Anterior cingulate cortex (tissue), 58 donors: ENCODE measurements around the gene MOB3A.
"Not testable (repeated sequence)": the region's sequence is repeated elsewhere in the genome, so short reads cannot be mapped to it uniquely, and the experiment has no call there.

Experiments
- DNase-seq, 58 donors: peaks; one replicate each; lab custom pipeline; 2025; lab: John Stamatoyannopoulos, UW

MOB3A gene

DNA sequence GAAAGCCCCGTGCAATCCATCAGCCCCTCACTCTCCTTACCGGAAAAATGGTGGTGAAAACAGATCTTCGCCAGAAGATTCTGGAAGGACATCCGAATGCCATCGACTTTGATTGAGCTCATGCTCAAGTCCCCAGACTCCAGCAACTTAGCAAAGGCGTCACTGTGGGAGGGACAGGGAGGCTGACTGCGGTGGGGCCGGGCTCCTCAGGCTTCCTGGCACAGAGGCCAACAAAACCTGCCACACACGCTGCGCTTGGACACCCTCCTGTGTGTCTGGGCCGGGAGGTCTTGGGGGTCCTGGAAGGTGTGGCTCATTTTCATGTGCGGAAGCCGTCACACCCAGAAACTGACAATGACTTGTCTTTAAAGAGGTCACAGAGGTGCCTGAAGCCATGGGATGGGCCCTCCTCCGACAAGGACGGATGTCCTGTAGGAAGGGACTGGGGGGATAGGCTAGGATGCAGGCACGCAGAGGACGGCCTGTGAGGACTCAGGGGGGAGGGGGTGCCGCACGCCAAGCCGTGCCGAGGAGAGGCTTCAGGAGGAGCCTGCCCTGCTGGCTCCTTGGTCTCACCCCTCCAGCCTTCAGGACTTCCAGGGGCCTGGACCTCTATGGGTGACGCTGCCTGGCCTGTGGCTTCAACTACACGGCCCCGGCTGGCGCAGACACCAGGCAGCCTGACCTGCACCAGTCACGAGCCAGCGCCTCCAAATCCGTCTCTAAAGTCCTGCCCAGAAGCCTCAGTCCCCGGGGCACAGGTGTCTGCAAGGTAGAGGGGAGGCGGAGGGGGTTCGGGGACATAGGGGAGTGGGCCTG, 13.1 kb upstream of the MOB3A start:
- DNase-seq, result no peak

DNA sequence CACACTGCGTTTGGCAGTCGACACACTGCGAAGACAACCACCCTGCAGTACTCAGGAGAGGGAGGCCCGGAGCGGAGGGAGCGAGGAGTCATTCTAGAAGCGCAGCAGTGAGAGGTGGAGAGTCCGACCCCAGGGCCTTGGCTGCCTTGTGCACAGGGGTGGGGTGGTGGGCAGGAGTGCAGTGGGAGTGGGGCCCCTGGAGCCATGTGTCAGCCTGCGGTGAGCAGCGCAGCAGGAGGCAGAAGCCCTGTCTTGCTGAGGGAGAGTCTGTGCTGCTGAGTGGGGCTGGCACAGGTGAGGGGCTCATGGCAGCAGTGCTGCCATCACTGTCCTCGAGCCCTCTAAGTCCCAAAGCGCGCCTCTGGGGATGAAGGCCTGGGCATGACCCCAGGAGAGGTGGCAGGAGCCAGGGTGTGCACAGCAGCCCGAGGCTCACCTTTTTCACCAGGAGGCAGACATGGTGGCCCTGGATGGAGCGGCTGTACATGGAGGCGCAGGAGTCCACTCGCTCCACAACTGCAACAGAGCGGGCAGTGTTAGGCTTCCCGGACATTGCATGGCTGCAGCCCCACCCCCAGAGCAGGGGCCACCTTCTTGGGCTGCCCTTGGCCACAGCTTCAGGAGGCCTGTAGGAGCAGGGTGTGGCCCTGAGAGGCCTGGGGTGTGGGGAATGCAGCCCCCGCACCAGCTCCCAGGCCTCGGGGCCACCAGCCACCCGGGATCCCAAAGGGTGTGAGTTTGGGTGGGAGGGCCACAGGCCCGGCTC, 12.3 kb upstream of the MOB3A start:
- no peak for DNase-seq

DNA sequence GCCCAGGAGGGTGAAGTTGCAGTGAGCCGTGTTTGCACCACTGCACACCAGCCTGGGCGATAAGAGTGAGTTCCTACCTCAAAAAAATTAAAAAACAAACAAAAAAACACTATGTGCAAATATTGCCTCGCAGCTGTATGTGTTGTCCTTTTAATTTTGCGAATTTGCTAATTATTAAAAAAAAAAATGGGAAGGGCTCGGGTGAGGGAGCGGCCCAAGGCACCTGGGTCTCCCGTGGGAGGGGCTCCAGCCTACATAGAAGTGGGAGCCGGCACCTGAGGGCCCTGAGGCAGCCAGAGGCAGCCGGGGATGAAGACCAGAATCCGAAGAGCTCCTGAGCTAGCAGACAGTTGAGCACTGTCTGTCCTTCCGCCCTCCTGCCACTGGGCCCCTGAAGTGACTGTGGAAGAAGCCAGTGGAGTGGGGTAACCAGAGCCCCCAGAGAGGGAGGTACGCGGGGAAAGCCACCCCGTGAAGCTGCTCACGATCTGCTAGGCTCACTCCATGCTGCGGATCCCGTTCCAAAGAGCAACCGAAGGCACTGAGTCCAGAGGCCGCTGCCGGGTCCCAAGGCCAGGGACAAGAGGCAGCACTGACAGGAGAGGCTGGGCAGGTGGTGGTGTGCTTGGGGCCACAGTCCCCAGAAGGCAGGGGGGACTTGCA, 7.0 kb upstream of the MOB3A start:
- DNase-seq, result no peak

DNA sequence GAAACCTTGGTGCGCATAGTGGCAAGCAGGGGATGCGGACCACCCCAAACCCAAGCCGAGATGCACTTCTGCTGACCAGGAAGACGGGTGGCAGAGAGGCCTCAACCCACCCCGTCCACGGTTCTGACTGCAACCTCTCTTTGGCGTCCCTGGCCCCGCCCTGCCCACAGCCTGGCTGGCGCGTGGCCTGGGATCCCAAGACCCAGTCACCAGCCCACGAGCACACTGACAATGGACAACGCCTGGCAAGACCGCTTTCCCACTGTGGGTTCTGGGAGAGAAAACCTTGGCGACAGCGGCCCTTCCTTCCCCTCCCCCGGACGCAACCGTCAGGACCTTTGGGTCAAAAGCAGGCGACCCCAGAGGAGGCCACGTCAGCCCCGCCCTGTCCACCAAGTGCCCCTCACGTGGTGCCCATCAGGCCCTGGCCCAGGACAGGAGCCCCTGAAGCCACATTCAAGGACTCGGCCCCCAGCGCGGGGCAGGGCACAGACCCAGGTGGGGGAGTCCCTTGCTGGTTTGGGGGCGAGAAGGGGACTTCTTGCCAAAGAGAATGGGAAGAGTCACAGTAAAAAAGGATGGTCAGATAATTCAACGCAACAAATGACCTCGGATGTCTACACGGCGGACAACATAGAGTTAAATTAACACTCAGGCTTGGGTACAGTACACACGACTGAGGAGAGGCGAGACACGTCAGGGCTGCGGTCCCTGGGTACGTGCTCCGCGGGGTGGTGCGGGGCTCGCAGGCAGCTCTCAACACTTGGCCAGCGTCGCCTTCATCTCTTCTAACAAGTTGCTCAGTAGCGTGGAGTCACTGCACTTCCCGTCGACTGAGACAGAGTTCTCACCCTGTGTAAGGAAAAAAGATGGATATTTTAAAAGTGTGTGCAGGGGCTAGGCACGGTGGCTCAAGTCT, 5.5 kb upstream of the MOB3A start:
- peak in 30 of 58 donors; percentile 10 to 78 (median 48) for DNase-seq

DNA sequence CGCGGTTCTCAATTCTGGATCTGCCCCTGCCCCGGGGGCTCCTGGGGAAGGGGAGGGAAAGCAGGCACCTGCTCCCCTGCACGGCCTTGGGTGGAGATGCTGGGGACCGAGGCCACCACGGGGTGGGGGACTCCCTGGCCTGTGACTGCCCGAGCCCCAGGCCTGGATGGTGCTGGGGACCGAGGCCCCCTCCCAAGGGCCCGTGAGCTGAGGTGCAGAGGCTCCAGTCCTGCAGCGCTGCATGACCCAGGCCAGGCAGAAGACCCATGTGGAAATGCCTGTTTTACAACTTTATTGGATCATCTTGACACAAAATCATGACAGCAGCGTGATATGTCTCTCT, 4.6 kb upstream of the MOB3A start:
- DNase-seq, result no peak

DNA sequence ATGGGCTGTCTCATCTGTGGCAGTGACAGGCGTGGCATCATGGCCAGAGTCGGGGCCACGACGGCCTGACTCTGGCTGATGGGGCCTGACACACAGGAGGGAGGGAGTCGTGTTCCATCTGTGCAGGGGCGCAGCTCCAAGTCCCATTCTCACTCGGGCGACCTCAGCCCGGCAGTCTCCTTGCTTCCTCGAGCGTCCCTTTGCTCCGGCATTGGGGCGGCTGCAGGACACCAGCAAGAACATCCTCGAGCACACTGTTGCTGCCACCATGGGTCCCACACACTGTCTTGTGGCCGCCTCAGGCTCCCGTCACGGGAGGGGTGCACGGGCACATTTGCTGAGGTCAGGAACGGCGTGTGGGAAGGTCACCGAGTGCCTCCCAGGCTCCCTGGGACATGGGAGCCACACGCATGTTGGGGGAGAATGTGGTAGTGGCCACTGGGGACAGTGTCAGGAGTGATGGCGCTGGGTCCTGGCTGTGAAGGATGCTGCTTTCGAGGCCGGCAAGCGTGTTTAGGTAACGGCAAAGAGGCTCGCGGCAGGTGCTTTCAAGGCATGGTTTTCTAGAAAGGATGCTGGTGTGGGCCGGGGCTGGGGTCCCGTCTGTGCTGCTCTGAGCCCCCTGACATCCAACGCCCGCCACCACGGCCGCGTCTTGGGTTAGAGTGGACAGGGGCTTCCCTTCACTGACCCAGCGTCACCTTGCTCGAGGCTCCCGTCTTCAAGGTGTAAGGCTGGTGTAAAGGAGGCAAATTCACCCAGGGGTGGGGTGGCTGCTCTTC, 4.0 kb upstream of the MOB3A start:
- no peak for DNase-seq

DNA sequence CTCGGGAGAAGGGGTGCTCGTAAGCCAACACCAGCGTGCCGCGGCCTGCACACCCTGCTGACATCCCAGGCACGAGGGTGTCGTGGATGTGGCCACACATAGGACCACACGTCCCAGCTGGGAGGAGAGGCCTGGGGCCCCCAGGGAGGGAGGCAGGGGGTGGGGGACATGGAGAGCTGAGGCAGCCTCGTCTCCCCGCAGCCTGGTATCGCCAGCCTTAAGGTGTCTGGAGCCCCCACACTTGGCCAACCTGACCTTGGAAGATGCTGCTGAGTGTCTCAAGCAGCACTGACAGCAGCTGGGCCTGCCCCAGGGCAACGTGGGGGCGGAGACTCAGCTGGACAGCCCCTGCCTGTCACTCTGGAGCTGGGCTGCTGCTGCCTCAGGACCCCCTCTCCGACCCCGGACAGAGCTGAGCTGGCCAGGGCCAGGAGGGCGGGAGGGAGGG, 3.0 kb upstream of the MOB3A start:
- no peak for DNase-seq

DNA sequence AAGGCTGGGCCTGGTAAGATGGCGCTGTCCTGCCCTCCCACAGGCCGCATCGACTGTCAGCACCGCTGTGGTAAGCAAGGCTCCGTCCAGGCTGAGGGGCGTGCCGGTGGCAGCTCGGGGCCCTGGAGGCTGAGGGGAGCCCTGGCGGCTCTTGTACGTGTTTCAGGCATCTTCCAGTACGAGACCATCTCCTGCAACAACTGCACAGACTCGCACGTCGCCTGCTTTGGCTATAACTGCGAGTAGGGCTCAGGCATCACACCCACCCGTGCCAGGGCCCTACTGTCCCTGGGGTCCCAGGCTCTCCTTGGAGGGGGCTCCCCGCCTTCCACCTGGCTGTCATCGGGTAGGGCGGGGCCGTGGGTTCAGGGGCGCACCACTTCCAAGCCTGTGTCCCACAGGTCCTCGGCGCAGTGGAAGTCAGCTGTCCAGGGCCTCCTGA, 1.8 kb upstream of the MOB3A start:
- no peak for DNase-seq

DNA sequence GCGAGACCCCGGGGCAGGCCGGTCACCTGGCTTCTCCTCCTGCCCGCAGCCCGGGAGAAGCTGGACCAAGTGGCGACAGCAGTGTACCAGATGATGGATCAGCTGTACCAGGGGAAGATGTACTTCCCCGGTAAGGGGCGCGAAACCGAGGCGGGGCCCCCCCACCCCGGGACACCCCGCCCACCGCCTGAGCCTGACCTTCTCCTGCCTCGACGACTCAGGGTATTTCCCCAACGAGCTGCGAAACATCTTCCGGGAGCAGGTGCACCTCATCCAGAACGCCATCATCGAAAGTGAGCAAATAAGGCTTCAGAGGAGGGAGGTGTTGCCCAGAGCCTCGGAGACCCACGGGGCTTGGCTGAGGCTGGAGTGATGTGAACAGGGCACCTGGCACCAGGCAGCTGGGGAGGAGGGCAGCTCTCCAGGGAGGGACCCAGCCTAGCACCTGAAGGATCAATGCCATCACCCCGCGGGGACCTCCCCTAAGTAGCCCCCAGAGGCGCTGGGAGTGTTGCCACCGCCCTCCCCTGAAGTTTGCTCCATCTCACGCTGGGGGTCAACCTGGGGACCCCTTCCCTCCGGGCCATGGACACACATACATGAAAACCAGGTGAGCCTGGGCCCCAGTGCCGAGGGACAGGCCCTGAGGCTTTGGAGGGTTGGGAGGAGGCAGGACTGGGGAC, 1.2 kb upstream of the MOB3A start:
- peak in 1 of 58 donors; percentile 45 for DNase-seq

DNA sequence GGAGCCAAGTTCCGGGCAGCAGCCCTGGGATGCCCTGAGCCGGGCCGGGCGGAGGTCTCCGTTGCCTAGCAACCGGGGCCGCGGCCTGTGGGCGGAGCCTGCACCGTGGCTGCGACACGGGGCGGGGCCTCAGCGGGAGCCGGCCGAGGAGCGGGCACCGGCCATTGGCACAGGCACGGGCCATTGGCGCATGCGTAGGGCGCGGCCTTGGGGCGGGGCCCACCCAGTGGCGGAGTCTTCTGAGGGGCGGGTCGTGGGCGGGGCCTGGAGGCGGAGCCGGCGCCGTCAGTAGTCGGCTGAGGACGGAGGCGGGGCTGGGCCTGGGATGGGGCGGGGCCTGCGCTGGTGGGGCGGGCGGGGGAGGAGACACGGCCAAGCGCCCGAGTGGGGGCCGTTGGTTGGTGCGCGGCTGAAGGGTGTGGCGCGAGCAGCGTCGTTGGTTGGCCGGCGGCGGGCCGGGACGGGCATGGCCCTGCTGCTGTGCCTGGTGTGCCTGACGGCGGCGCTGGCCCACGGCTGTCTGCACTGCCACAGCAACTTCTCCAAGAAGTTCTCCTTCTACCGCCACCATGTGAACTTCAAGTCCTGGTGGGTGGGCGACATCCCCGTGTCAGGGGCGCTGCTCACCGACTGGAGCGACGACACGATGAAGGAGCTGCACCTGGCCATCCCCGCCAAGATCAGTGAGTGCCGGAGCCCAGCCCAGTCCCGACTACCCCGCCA, 515 bp upstream of the MOB3A start, which contains the start of gene IZUMO4:
Gene IZUMO4 (plus strand): TSS at position 436 of the 723 bp plus-strand sequence. CDS start 31 bp downstream, at position 467.
- DNase-seq, result peak; percentile 79 to 100 (median 99)

DNA sequence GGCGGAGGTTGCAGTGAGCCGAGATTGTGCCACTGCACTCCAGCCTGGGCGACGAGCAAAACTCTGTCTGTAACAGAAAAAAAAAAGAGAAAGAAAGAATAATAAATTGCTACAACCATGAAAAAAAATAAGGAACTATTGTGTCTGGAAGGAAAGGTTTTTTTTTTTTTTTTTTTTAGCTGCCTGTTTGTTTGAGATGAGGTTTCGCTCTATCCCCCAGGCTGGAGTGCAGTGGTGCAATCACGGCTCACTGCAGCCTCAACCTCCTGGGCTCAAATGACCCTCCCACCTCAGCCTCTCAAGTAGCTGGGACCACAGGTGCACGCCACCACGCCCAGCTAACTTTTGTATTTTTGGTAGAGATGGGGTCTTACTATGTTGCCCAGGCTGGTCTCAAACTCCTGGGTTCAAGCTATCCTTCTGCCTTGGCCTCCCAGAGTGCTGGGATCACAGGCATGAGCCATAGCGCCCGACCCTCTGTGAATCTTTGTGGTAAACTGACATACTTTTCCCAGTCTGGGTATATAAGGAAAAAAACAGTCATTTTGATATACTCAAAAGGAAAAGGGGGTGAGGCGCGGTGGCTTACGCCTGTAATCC, 4.1 kb downstream of the MOB3A start:
- DNase-seq, result not testable (repeated sequence)

DNA sequence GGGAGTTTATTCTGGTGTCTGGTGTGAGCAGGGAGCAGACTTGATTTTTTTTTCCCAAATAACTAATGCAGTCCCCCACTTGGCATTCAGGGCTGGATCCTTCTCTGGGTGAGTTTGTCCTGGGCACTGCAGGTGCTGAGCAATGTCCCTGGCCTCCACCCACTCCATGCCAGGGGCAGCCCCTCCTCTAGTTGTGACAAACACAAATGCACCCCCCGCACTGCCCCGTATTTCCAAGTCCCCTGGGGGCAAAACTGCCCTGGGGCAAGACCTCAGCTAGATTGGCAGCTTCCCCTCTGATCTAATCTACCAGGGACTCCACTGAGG, 6.4 kb downstream of the MOB3A start:
- no peak for DNase-seq

DNA sequence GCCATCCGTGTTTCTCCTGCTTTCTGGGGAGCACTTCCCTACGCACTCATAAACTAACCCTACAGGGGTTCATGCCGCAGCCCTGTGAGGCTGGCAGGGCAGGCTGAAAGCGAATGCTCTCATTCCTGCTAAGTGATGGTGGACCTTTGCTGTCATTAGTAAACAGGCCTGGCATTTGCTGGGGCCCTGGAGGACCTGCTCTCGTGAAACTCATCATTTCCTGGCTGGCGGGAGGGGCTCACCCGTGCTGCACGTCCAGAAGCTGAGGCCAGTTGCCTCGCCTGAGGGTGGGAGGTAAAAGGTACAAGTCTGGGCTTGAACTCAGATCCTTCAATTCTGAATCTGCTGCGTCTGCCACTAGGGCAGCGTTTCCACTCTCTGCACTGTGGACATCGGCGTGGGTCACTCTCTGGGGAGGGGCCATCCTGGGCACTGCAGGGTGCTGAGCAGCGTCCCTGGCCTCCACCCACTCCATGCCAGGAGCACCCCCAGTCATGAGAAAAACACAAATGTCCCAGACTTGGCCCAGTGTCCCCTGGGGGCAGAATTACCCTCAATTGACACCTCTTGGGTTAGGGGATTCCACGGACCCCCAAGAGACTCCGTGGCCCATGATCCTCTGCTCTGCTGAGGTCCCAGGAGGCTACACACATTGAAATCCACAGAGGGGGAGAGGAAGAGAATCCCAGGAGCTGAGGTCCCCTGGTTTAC, 7.0 kb downstream of the MOB3A start:
- no peak for DNase-seq

DNA sequence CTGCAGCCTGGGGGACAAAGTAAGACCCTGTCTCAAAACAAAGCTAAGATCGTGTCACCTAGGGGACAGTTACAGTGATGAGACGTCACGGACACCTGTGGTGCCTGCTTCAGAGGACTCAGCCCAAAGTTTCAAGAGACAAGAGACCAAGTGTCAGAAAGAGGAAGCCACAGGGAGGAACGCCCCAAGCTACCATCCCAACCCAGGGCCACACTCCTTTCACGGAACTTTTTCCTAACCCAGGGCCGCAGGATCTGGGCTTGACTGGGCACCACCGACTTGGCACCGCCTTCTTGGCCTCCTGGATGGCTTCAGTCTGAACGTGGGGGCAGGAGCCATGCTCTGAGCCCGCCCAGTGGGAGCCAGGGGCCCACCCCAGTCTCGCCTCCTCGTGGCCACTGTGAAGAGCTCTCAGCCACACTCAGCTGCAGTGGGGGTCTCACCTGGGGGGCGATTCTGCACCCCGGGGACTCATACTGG, 8.5 kb downstream of the MOB3A start:
- no peak for DNase-seq

DNA sequence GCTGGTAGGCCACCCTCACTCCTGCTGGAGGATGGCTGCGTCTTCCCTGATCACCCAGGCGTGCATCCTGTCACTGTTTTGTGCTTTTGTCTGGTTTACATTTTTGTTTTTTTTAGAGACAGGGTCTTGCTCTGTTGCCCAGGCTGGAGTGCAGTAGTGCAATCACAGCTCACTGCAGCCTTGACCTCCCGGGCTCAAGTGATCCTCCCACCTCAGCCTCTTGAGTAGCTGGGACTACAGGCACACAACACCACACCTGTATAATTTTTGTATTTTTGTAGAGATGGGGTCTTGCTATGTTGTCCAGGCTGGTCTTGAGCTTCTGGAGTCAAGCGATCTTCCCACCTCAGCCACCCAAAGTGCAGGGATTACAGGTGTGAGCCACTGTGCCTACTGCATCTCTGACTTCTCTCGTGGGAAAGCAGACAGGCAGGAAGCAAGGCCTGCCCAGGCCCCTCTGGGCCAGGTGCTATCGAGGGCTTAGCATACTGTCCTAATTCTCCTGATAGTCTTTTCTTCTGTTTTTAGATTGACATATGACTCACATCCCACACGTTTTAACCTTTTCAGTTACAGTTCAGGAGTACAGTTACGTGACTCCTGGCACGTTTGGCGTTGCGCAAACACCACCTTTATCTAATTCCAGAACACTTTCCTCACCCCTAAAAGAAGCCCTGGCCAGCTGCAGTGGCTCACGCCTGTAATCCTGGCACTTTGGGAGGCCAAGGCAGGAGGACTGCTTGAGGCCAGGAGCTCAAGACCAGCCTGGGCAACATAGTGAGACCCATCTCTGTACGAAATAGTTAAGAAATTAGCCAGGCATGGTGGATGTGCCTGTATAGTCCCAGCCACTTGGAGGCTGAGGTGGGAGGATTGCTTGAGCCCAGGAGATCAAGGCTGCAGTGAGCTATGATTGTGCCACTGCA, 9.2 kb downstream of the MOB3A start:
- DNase-seq, result not testable (repeated sequence)
